ENCODE data around the gene TMEM63C.

The TMEM63C gene

DNA sequence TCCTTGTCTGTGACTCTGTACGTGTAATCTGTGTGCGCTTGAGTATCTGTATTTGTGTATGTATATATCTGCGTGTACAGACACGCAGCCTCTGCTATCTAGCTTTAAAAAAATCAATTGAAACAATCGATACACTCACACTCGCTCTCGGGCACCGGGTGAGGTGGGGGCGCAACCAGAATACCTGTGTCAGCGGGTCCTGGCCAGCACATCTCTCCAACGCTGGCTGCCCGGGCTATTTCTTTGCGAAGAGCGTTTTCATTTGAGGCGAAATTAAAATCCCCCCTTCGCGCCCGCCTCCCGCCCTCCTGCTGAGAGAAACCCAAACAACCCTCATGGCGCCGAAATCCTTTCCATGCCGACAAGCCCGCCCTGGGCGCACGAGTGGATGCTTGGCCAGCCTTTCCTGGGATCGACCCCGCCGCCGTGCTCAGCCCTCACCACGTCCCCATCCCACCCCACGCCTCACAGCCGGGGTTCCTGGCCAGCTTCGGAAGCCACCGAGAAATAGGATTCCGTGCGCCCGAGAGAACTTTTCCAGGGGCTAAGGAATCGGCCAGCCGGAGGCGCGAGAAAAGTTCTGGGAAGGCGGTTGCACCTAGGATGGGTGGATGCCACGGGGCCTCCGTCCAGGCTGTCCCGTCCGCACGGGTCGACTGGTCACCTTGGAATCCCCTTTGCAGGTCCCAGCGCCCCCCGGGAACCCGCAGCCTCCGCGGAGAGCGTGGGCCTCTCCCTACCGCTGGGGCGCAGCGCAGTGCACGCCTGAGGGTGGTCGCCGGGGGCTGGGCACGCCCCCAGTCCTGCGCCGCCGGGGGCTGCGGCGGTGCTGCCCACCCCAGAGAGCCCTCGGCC is 41.0 kb upstream of the TMEM63C start:
- no peak overlapping the region for H3K4me3 ChIP-seq (ENCODE audit: low read depth in 1 of 2, low read length in 1 of 2)
- H3K27ac ChIP-seq: no peak overlapping the region
- no peaks in the 10 kb centered on the region for H3K36me3 ChIP-seq
- H3K4me1 ChIP-seq (ENCODE audit: control insufficient read depth in 1 of 2, insufficient read depth in 1 of 2, low read depth in 1 of 2, low read length in 1 of 2): peaks cover 0 to 6% of the 10 kb centered on the region in 2 experiments
- TF ChIP-seq, protein P1, sequence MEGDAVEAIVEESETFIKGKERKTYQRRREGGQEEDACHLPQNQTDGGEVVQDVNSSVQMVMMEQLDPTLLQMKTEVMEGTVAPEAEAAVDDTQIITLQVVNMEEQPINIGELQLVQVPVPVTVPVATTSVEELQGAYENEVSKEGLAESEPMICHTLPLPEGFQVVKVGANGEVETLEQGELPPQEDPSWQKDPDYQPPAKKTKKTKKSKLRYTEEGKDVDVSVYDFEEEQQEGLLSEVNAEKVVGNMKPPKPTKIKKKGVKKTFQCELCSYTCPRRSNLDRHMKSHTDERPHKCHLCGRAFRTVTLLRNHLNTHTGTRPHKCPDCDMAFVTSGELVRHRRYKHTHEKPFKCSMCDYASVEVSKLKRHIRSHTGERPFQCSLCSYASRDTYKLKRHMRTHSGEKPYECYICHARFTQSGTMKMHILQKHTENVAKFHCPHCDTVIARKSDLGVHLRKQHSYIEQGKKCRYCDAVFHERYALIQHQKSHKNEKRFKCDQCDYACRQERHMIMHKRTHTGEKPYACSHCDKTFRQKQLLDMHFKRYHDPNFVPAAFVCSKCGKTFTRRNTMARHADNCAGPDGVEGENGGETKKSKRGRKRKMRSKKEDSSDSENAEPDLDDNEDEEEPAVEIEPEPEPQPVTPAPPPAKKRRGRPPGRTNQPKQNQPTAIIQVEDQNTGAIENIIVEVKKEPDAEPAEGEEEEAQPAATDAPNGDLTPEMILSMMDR (IDR thresholded peaks at IDR 0.05): no peak
- H3K9me3 ChIP-seq: no peaks in the 10 kb centered on the region
- peaks cover 100% of the 10 kb centered on the region for H3K27me3 ChIP-seq

DNA sequence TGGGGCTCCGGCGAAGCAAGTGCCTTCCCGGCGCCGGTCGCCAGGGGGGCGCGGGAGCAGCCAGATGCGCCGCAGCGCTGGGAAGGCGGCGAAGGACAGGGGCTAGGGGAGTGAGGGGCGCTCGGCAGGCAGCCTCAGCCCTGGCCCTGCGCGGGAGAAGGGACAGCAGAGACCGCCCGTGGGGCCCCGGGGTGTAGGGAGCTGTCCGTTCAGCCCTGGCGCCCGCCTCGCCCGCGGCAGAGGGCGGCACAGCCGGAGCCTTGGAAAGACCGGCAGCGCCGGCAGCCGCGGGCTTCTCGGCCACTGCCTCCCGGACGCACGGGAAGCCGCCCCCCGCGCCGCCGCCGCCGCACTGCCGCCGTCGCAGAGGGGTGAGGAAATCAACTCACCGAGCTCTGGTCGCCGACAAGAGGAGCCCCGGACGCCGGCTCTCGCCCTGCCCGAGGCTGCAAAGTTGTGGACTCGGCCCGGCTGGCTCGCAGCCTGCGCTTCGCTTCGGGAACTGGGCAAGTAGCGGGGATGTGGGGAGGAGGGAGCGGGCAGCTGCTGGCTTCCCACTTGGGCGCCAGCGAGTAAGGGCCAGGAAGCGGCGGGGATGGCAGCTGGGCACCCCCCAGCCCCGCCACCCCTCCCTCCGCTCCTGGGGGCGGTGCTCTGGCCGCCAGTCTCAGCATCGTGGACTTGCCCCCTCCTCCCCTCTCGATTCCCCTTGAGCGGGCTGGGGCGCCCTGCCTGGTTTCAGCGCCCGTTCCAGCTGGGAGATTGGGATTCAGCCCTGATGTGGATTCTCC is 40.2 kb upstream of the TMEM63C start, which contains the start of gene ZDHHC22:
Gene ZDHHC22, minus strand, starts transcription at position 578 of the 791 bp plus-strand sequence. CDS start 2,053 bp downstream, outside the sequence.
- TF ChIP-seq, protein P1 (IDR thresholded peaks at IDR 0.05): no peak
- H3K9me3 ChIP-seq: no peaks in the 10 kb centered on the region
- no peaks in the 10 kb centered on the region for H3K36me3 ChIP-seq
- no peak within 1 kb of the TSS for H3K27ac ChIP-seq
- peaks cover 0 to 6% of the 10 kb centered on the region in 2 experiments for H3K4me1 ChIP-seq (ENCODE audit: control insufficient read depth in 1 of 2, insufficient read depth in 1 of 2, low read depth in 1 of 2, low read length in 1 of 2)
- peaks cover 100% of the 10 kb centered on the region for H3K27me3 ChIP-seq
- H3K4me3 ChIP-seq (ENCODE audit: low read depth in 1 of 2, low read length in 1 of 2): no peak within 1 kb of the TSS

DNA sequence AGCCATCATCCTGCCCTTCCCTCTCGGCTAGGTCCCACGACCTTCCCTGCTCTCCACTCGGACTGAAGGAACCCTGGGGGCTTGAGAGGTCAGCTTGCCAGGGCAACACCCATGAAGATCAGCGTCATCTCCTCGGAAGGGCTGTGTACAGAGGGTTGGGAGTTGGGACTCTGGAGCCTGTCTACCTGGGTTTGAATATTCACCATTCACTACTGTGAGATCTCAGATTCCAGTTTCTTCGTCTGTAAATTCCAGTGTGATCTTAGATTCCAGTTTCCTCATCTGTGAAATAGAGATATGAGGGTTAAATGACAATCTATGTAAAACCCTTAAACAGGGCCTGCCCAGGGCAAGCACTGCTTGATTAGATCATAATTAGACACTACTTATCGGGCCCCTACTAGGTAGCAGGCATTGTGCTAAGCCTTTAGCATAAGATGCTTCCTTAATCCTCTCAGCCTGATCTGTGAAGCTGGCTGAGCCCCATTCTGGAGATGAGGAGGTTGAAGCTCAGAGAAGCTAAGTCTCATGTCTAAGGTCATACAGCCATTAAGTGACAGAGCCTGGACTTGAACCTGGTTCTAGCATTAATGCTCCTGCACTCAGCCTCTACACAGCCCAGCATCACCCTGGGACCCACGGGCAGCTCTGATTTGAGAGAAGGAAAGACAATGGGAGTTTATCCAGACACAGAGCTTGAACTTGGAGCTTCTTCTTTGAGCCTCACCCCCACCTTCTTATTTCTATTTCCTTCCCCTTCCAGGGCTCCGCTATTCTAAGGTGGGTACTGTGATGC is 39.4 kb upstream of the TMEM63C start:
- H3K9me3 ChIP-seq: no peaks in the 10 kb centered on the region
- TF ChIP-seq, protein P1 (IDR thresholded peaks at IDR 0.05): no peak
- H3K4me1 ChIP-seq (ENCODE audit: control insufficient read depth in 1 of 2, insufficient read depth in 1 of 2, low read depth in 1 of 2, low read length in 1 of 2): peaks cover 0 to 6% of the 10 kb centered on the region in 2 experiments
- peaks cover 100% of the 10 kb centered on the region for H3K27me3 ChIP-seq
- no peak overlapping the region for H3K27ac ChIP-seq
- H3K36me3 ChIP-seq: no peaks in the 10 kb centered on the region
- H3K4me3 ChIP-seq (ENCODE audit: low read depth in 1 of 2, low read length in 1 of 2): no peak overlapping the region

GRCh38 chr14:77143071-77143470 is 38.5 kb upstream of the TMEM63C start:
- H3K27me3 ChIP-seq: peaks cover 96% of the 10 kb centered on the region

More at GRCh38 chr14:77143071-77143470, 38.5 kb upstream of the TMEM63C start:
- H3K9me3 ChIP-seq: no peaks in the 10 kb centered on the region
- H3K27ac ChIP-seq: no peak overlapping the region
- TF ChIP-seq, protein P1 (IDR thresholded peaks at IDR 0.05): no peak
- H3K4me3 ChIP-seq (ENCODE audit: low read depth in 1 of 2, low read length in 1 of 2): no peak overlapping the region
- H3K4me1 ChIP-seq (ENCODE audit: control insufficient read depth in 1 of 2, insufficient read depth in 1 of 2, low read depth in 1 of 2, low read length in 1 of 2): peaks cover 0 to 6% of the 10 kb centered on the region in 2 experiments
- H3K36me3 ChIP-seq: no peaks in the 10 kb centered on the region
